ENCODE results near the gene C11orf65.

DNA sequence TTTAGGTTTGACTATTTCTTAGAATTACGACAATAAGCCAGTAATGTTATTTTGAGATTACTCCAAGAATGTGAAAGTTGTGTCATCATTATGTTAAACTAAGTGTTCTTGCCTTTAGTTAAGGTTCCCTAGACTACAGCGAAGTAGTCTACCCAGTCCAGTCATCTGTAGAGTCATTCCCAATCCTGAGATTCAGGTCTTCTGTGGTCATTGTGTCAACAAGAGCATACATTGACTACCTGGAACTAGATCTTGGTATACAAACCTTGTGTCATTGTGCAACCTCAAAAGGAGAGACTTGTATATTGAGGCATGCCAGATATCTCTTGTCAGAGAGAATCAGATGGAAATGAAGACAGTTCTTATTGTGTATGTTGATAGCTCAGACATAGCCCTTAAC, 128.6 kb downstream of the C11orf65 start:
- no peak for TF ChIP-seq EZH2 (IDR thresholded peaks at IDR 0.05; ENCODE audit: borderline replicate concordance, insufficient read depth, low read depth, low read length, poor library complexity, severe bottlenecking)
- TF ChIP-seq, protein P1, sequence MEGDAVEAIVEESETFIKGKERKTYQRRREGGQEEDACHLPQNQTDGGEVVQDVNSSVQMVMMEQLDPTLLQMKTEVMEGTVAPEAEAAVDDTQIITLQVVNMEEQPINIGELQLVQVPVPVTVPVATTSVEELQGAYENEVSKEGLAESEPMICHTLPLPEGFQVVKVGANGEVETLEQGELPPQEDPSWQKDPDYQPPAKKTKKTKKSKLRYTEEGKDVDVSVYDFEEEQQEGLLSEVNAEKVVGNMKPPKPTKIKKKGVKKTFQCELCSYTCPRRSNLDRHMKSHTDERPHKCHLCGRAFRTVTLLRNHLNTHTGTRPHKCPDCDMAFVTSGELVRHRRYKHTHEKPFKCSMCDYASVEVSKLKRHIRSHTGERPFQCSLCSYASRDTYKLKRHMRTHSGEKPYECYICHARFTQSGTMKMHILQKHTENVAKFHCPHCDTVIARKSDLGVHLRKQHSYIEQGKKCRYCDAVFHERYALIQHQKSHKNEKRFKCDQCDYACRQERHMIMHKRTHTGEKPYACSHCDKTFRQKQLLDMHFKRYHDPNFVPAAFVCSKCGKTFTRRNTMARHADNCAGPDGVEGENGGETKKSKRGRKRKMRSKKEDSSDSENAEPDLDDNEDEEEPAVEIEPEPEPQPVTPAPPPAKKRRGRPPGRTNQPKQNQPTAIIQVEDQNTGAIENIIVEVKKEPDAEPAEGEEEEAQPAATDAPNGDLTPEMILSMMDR (IDR thresholded peaks at IDR 0.05), result no peak
